DND-41 (cell line): ENCODE measurements around the gene ZBTB8B.

Experiments used
- ATAC-seq: fragments of 200-7000 bp; cut with Tn5 transposase; 3 replicates; pipeline ENCODE4 v1.9.1; 2021; ENCODE audit warnings: low read depth; ENCODE audit not compliant: insufficient read depth
- DNase-seq: peaks from one replicate; pipeline ENCODE4 v3.0.0-alpha.2; 2020
- H2AFZ ChIP-seq: 2 replicates; pipeline ENCODE4 v1.6.0; 2012; ENCODE audit warnings: low read depth, low read length
- H3K27ac ChIP-seq: 2 replicates; pipeline ENCODE4 v1.5.1; 2012; ENCODE audit warnings: low read length, inconsistent platforms
- H3K27me3 ChIP-seq: fragments of 200-600 bp; sonication (generic); 2 replicates; pipeline ENCODE4 v1.6.0; 2012; ENCODE audit warnings: low read length, mild to moderate bottlenecking, inconsistent platforms; ENCODE audit not compliant: insufficient read depth, poor library complexity
- H3K36me3 ChIP-seq: 2 replicates; pipeline ENCODE4 v1.5.1; 2012; ENCODE audit warnings: low read length, inconsistent platforms; ENCODE audit not compliant: insufficient read depth
- H3K4me1 ChIP-seq: 2 replicates; pipeline ENCODE4 v1.5.1; 2012; ENCODE audit warnings: mild to moderate bottlenecking, low read length; ENCODE audit not compliant: insufficient read depth
- H3K4me2 ChIP-seq: 2 replicates; pipeline ENCODE4 v1.6.0; 2012; ENCODE audit warnings: mild to moderate bottlenecking, moderate library complexity, low read length, inconsistent platforms; ENCODE audit not compliant: insufficient read depth
- H3K4me3 ChIP-seq, 2 experiments: fragments of 200-600 bp in 1 of 2; shearing (Covaris generic) in 1 of 2; 2 replicates each; pipeline ENCODE4 v1.5.1; 2012 to 2016; ENCODE audit warnings: inconsistent platforms in 2 of 2, low read length in 2 of 2, mild to moderate bottlenecking in 2 of 2, low read depth in 1 of 2, moderate library complexity in 1 of 2
- H3K79me2 ChIP-seq: 2 replicates; pipeline ENCODE4 v1.6.0; 2012; ENCODE audit warnings: low read length, inconsistent platforms; ENCODE audit not compliant: insufficient read depth
- H3K9ac ChIP-seq: 2 replicates; pipeline ENCODE4 v1.6.0; 2012; ENCODE audit warnings: low read depth, mild to moderate bottlenecking, inconsistent platforms, low read length, moderate library complexity
- H3K9me3 ChIP-seq: 2 replicates; pipeline ENCODE4 v1.5.1; 2012; ENCODE audit warnings: low read length, moderate library complexity, mild to moderate bottlenecking, inconsistent platforms; ENCODE audit not compliant: insufficient read depth, severe bottlenecking
- H4K20me1 ChIP-seq: 2 replicates; pipeline ENCODE4 v1.6.0; 2012; ENCODE audit warnings: low read length; ENCODE audit not compliant: insufficient read depth
- EZH2 ChIP-seq: IDR thresholded peaks from 3 replicates; pipeline ENCODE4 v1.6.1; 2012; ENCODE audit warnings: borderline replicate concordance, low read depth, mild to moderate bottlenecking, moderate library complexity, low read length, inconsistent platforms; ENCODE audit not compliant: severe bottlenecking
- TF ChIP-seq, protein P1 (sequence below): IDR thresholded peaks from 2 replicates; pipeline ENCODE4 v1.5.1; 2012; ENCODE audit warnings: borderline replicate concordance, low read length, moderate library complexity, mild to moderate bottlenecking; ENCODE audit not compliant: poor library complexity, severe bottlenecking; ENCODE audit errors: extremely low read depth

The ZBTB8B gene

DNA sequence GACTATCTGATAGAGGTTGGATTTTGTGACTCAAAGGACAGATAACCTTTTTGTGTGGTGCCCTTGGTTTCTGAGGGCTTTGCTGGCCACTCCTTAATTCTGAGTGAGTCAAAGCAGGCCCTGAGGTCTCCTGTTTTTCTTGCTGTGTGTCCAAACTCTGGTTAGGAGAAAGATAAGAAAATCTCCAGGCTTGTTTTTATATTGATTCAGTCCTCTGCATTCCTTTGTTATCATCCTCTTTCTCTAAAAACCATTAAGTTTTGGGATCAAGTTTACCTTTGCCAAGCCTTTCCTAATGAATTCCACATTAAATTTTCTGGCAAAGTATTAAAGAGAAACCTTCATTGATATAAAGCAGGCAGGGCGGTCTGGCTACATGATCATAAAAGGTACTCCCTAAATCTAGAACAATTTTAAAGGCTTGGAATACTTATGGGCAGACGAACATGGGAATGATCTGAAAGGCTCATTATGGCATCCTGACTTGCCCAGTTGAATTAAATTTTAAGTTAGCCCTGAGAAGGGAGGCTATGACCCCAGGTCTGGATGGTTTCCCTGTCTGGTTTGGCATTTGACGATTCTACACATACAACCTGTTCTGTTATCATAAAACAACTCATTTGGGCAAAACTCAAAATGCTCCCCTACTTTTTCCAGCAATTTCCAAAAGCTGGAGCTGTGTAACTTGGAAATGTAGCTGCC, 20.8 kb downstream of the ZBTB8B start:
- no peaks in the 10 kb centered on the region for H3K9me3 ChIP-seq
- ATAC-seq (no peak), DNase-seq (no peak)
- no peak overlapping the region for H3K27ac ChIP-seq
- no peaks in the 10 kb centered on the region for H3K79me2 ChIP-seq
- H3K36me3 ChIP-seq = no peaks in the 10 kb centered on the region
- H4K20me1 ChIP-seq = no peaks in the 10 kb centered on the region
- peaks cover 20% of the 10 kb centered on the region for H3K27me3 ChIP-seq
- no peak overlapping the region for H2AFZ ChIP-seq
- no peak for TF ChIP-seq EZH2
- TF ChIP-seq, protein P1, sequence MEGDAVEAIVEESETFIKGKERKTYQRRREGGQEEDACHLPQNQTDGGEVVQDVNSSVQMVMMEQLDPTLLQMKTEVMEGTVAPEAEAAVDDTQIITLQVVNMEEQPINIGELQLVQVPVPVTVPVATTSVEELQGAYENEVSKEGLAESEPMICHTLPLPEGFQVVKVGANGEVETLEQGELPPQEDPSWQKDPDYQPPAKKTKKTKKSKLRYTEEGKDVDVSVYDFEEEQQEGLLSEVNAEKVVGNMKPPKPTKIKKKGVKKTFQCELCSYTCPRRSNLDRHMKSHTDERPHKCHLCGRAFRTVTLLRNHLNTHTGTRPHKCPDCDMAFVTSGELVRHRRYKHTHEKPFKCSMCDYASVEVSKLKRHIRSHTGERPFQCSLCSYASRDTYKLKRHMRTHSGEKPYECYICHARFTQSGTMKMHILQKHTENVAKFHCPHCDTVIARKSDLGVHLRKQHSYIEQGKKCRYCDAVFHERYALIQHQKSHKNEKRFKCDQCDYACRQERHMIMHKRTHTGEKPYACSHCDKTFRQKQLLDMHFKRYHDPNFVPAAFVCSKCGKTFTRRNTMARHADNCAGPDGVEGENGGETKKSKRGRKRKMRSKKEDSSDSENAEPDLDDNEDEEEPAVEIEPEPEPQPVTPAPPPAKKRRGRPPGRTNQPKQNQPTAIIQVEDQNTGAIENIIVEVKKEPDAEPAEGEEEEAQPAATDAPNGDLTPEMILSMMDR = no peak
- no peak overlapping the region for H3K4me3 ChIP-seq
- no peaks in the 10 kb centered on the region for H3K4me1 ChIP-seq
- no peak overlapping the region for H3K9ac ChIP-seq
- no peak overlapping the region for H3K4me2 ChIP-seq

DNA sequence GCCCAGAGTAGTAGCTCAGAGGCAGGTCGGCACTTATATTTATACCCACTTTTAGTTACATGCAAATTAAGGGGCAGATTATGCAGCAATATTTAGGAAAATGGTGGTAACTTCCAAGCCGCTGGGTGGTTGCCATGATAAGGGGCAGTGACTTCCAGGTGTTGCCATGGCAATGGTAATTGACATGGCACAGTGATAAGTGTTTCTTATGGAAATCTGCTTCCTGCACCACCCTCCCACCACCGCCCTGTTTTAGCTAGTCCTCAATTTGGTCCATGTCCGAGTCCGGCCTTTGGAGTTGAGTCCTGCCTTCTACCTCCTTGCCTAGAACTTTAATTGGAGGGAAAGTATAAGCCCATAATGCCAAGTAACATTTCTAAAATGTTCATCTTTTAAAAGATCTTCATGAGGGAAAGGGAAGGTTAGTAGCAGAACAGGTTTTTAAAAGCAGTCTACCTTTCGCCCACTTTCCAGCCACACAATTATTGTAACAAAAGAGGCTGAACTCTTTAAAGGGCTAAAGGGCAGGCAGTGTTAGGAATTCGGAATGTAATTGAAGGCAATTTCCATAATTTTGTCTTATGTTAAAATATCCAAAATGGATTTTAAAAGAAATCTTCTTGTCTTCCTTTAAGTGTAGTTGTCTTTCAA, 21.7 kb downstream of the ZBTB8B start:
- ATAC-seq (no peak), DNase-seq (no peak)
- no peak overlapping the region for H3K27ac ChIP-seq
- no peak for TF ChIP-seq EZH2
- TF ChIP-seq, protein P1 = no peak
- H3K4me2 ChIP-seq = no peak overlapping the region
- no peaks in the 10 kb centered on the region for H3K4me1 ChIP-seq
- H4K20me1 ChIP-seq = no peaks in the 10 kb centered on the region
- peaks cover 20% of the 10 kb centered on the region for H3K27me3 ChIP-seq
- H3K36me3 ChIP-seq = no peaks in the 10 kb centered on the region
- no peaks in the 10 kb centered on the region for H3K79me2 ChIP-seq
- no peaks in the 10 kb centered on the region for H3K9me3 ChIP-seq
- no peak overlapping the region for H3K4me3 ChIP-seq
- H2AFZ ChIP-seq = no peak overlapping the region
- no peak overlapping the region for H3K9ac ChIP-seq

DNA sequence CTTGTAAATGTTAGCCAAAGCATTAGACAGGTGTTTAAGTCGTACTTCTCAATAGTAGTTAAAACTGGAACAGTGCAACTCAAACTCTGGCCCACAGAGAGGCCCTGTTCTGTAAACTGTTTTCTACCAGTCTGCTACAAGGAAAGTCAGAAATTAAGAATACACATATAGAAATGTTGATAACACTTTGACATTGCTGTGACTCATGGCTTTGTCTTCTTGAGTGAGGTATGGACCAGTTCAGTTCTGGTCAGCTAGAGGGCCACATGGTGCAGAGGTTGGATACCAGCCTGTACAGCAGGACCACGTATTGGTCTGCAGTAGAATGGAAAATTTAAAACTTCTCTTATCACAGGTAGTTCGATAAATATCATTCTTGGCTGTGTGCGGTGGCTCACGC, 22.3 kb downstream of the ZBTB8B start:
- Histone ChIP-seq H3K79me2 (no peaks in the 10 kb centered on the region), H3K36me3 (no peaks in the 10 kb centered on the region), H3K27me3 (peaks cover 20% of the 10 kb centered on the region), H3K27ac (no peak overlapping the region), H3K4me1 (no peaks in the 10 kb centered on the region), H3K9me3 (no peaks in the 10 kb centered on the region), H2AFZ (no peak overlapping the region), H4K20me1 (no peaks in the 10 kb centered on the region), H3K4me3 (no peak overlapping the region), H3K9ac (no peak overlapping the region), H3K4me2 (no peak overlapping the region)
- TF ChIP-seq, protein P1 = no peak
- TF ChIP-seq EZH2 = no peak
- DNase-seq (no peak), ATAC-seq (no peak)
